Suppressor macrophage (primary cell): ENCODE results near the gene TP53BP2.
"Not testable (repeated sequence)": the region's sequence is repeated elsewhere in the genome, so short reads cannot be mapped to it uniquely, and the experiment has no call there.

ENCODE experiments used
- DNase-seq, 4 experiments: peaks; one replicate each; pipeline ENCODE4 v3.0.0-alpha.2; 2020 to 2022

The TP53BP2 gene

GRCh38 chr1:223828162-223828848 lies 17.4 kb downstream of the TP53BP2 start:
- DNase-seq, result no peak

GRCh38 chr1:223827193-223827663 lies 18.5 kb downstream of the TP53BP2 start:
- peak; percentile 76 to 90 (median 84) for DNase-seq

GRCh38 chr1:223825767-223826748 lies 19.7 kb downstream of the TP53BP2 start:
- peak; percentile 79 to 91 (median 84) for DNase-seq

GRCh38 chr1:223824712-223825111 lies 21.0 kb downstream of the TP53BP2 start:
- no peak for DNase-seq

GRCh38 chr1:223824287-223824686 lies 21.5 kb downstream of the TP53BP2 start:
- no peak for DNase-seq

GRCh38 chr1:223820971-223821370 lies 24.8 kb downstream of the TP53BP2 start:
- DNase-seq, result no peak

- no peak for DNase-seq
These were observed 25.3 kb downstream of the TP53BP2 start for GRCh38 chr1:223820515-223820858.

GRCh38 chr1:223819730-223820514 lies 25.8 kb downstream of the TP53BP2 start:
- DNase-seq, result no peak

GRCh38 chr1:223817265-223817664 lies 28.5 kb downstream of the TP53BP2 start:
- DNase-seq, result not testable (repeated sequence)

GRCh38 chr1:223815865-223816264 lies 29.9 kb downstream of the TP53BP2 start:
- DNase-seq, result no peak

- no peak for DNase-seq
These were observed 30.5 kb downstream of the TP53BP2 start for GRCh38 chr1:223815020-223815853.

- no peak for DNase-seq
These were observed 32.1 kb downstream of the TP53BP2 start for GRCh38 chr1:223813645-223814044.

- DNase-seq, result peak; percentile 39 to 70 (median 56)
These were observed 34.1 kb downstream of the TP53BP2 start for GRCh38 chr1:223811634-223812101.

GRCh38 chr1:223810586-223810985 lies 35.2 kb downstream of the TP53BP2 start:
- DNase-seq, result peak in 2 of 4 experiments; percentile 78 to 80

- DNase-seq, result peak in 3 of 4 experiments; percentile 35 to 45 (median 39)
These were observed 35.8 kb downstream of the TP53BP2 start for GRCh38 chr1:223809905-223810304.

- DNase-seq, result no peak
These were observed 42.5 kb downstream of the TP53BP2 start for GRCh38 chr1:223803211-223803610.

- no peak for DNase-seq
These were observed 43.1 kb downstream of the TP53BP2 start for GRCh38 chr1:223802602-223803001.

- no peak for DNase-seq
These were observed 43.7 kb downstream of the TP53BP2 start for GRCh38 chr1:223802032-223802431.

- no peak for DNase-seq
These were observed 49.5 kb downstream of the TP53BP2 start for GRCh38 chr1:223796210-223796609.

GRCh38 chr1:223794136-223794880 lies 51.4 kb downstream of the TP53BP2 start:
- no peak for DNase-seq

GRCh38 chr1:223793716-223794115 lies 52.0 kb downstream of the TP53BP2 start:
- no peak for DNase-seq
